ENCODE results near the gene SP7. TPM values are rescaled to one million over a fixed set of nuclear protein-coding genes. Genes with fewer than 3 reads are reported as not detected.
"Not testable (repeated sequence)": the region's sequence is repeated elsewhere in the genome, so short reads cannot be mapped to it uniquely, and the experiment has no call there.

SP7 gene
- total RNA-seq, 1 experiment from 2014 or later, result not detected

DNA sequence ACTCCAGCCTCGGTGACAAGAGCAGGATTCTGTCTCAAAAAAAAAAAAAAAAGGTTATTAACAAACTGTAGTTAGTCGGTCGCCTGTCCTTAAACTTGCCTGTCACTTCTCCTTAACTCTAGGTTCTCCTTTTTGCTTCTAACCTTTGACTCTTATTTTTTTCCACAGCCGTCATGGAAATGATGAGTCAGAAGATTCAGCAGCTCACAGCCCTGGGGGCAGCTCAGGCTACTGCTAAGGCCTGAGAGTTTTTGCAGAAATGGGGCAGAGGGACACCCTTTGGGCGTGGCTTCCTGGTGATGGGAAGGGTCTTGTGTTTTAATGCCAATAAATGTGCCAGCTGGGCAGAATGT, 37.1 kb downstream of the SP7 start:
- DNase-seq (ENCODE audit: low read depth, low spot score), result no peak
- H3K27me3 ChIP-seq (ENCODE audit: control insufficient read depth, insufficient read depth, low read length), result no peaks in the 10 kb centered on the region
- in situ Hi-C loops (cut with HindIII; ENCODE audit: low pct_unique_long_range_greater_than_20kb, low sequenced_read_pairs) (no loop called here), intact Hi-C loops (cut with micrococcal nuclease; ENCODE audit: unreplicated experiment) (no loop called here)
- no peaks in the 10 kb centered on the region for H3K36me3 ChIP-seq (ENCODE audit: control insufficient read depth, insufficient read depth, low read length)
- POLR2A ChIA-PET, result interaction anchor here (0.5 kb wide), 1 partner anchor 168 kb away, joined by 4 read pairs; no protein-coding TSS in a partner anchor
- TF ChIP-seq TCF7L2 (IDR thresholded peaks at IDR 0.05; ENCODE audit: low read depth, low read length), result no peak
- TF ChIP-seq, protein P1, sequence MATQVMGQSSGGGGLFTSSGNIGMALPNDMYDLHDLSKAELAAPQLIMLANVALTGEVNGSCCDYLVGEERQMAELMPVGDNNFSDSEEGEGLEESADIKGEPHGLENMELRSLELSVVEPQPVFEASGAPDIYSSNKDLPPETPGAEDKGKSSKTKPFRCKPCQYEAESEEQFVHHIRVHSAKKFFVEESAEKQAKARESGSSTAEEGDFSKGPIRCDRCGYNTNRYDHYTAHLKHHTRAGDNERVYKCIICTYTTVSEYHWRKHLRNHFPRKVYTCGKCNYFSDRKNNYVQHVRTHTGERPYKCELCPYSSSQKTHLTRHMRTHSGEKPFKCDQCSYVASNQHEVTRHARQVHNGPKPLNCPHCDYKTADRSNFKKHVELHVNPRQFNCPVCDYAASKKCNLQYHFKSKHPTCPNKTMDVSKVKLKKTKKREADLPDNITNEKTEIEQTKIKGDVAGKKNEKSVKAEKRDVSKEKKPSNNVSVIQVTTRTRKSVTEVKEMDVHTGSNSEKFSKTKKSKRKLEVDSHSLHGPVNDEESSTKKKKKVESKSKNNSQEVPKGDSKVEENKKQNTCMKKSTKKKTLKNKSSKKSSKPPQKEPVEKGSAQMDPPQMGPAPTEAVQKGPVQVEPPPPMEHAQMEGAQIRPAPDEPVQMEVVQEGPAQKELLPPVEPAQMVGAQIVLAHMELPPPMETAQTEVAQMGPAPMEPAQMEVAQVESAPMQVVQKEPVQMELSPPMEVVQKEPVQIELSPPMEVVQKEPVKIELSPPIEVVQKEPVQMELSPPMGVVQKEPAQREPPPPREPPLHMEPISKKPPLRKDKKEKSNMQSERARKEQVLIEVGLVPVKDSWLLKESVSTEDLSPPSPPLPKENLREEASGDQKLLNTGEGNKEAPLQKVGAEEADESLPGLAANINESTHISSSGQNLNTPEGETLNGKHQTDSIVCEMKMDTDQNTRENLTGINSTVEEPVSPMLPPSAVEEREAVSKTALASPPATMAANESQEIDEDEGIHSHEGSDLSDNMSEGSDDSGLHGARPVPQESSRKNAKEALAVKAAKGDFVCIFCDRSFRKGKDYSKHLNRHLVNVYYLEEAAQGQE (IDR thresholded peaks at IDR 0.05; ENCODE audit: insufficient read depth in 1 of 2, low read depth in 2 of 2, low read length in 1 of 2), result no peak
- no peak for TF ChIP-seq SIN3A (IDR thresholded peaks at IDR 0.05; ENCODE audit: borderline replicate concordance, insufficient read depth, low read depth, low read length)
- TF ChIP-seq POLR2AphosphoS5 (IDR thresholded peaks at IDR 0.05; ENCODE audit: low read depth, low read length), result no peak
- TF ChIP-seq, protein P2, sequence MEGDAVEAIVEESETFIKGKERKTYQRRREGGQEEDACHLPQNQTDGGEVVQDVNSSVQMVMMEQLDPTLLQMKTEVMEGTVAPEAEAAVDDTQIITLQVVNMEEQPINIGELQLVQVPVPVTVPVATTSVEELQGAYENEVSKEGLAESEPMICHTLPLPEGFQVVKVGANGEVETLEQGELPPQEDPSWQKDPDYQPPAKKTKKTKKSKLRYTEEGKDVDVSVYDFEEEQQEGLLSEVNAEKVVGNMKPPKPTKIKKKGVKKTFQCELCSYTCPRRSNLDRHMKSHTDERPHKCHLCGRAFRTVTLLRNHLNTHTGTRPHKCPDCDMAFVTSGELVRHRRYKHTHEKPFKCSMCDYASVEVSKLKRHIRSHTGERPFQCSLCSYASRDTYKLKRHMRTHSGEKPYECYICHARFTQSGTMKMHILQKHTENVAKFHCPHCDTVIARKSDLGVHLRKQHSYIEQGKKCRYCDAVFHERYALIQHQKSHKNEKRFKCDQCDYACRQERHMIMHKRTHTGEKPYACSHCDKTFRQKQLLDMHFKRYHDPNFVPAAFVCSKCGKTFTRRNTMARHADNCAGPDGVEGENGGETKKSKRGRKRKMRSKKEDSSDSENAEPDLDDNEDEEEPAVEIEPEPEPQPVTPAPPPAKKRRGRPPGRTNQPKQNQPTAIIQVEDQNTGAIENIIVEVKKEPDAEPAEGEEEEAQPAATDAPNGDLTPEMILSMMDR (IDR thresholded peaks at IDR 0.05), result no peak
- H3K4me1 ChIP-seq (ENCODE audit: control insufficient read depth, insufficient read depth, low read length), result peaks cover 50% of the 10 kb centered on the region
- peak overlapping the region; percentile 95 for H3K27ac ChIP-seq (ENCODE audit: low read length)
- peak overlapping the region; percentile 63 to 83 for H3K4me3 ChIP-seq (ENCODE audit: low read depth in 2 of 2, low read length in 2 of 2)
- no peaks in the 10 kb centered on the region for H3K9me3 ChIP-seq (ENCODE audit: control insufficient read depth, insufficient read depth, low read depth, low read length)
- CTCF ChIA-PET, result interaction anchor here (1.1 kb wide), 1 partner anchor 87 kb away, joined by 4 read pairs; no protein-coding TSS in a partner anchor
- peak; percentile 29; the same call in 1 of the 2 replicates for ATAC-seq
- no TSS peak for BruUV-seq (replicated peaks)

DNA sequence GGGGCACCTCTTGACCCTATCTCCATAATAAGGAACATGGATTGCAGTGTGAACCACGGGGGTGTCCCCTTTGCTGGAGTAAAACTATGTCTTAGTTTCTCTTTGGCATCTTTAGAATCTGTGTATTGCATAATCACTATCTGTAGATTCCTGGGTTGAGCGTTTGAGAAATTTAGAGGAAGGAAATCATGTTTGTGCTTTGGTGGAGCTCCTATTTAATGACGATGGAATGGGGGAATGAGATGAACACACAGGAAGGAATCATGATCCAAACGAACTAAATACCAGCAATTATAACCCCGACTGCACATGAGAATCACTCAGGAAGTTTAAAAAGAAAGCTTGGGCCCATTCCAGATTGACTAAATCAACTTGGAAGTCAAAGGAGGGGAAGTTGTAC, 38.0 kb downstream of the SP7 start:
- no peak for TF ChIP-seq POLR2AphosphoS5 (IDR thresholded peaks at IDR 0.05; ENCODE audit: low read depth, low read length)
- no peak for TF ChIP-seq TCF7L2 (IDR thresholded peaks at IDR 0.05; ENCODE audit: low read depth, low read length)
- TF ChIP-seq, protein P2 (IDR thresholded peaks at IDR 0.05), result no peak
- TF ChIP-seq, protein P1 (IDR thresholded peaks at IDR 0.05; ENCODE audit: insufficient read depth in 1 of 2, low read depth in 2 of 2, low read length in 1 of 2), result no peak
- no peak for TF ChIP-seq SIN3A (IDR thresholded peaks at IDR 0.05; ENCODE audit: borderline replicate concordance, insufficient read depth, low read depth, low read length)
- in situ Hi-C loops (cut with HindIII; ENCODE audit: low pct_unique_long_range_greater_than_20kb, low sequenced_read_pairs), result no loop called here
- Histone ChIP-seq H3K4me1 (ENCODE audit: control insufficient read depth, insufficient read depth, low read length) (peaks cover 47% of the 10 kb centered on the region), H3K9me3 (ENCODE audit: control insufficient read depth, insufficient read depth, low read depth, low read length) (no peaks in the 10 kb centered on the region), H3K36me3 (ENCODE audit: control insufficient read depth, insufficient read depth, low read length) (no peaks in the 10 kb centered on the region; the same call in 1 of the 2 replicates), H3K4me3 (ENCODE audit: low read depth in 2 of 2, low read length in 2 of 2) (peak overlapping the region in 1 of 2 experiments; percentile 7; a peak in 1 of 4 replicates), H3K27me3 (ENCODE audit: control insufficient read depth, insufficient read depth, low read length) (no peaks in the 10 kb centered on the region), H3K27ac (ENCODE audit: low read length) (peak overlapping the region; percentile 29; the same call in 1 of the 2 replicates)
- no TSS peak for BruUV-seq (replicated peaks)
- DNase-seq (ENCODE audit: low read depth, low spot score), result no peak
- POLR2A ChIA-PET, result interaction anchor here (0.7 kb wide), 2 partner anchors 22 to 92 kb away, joined by 4 to 5 read pairs; no protein-coding TSS in a partner anchor
- CTCF ChIA-PET, result interaction anchor here (1.2 to 1.3 kb wide), 2 partner anchors 23 to 85 kb away, joined by 3 to 4 read pairs; partner anchors contain the start of gene AAAS
- intact Hi-C loops (cut with micrococcal nuclease; ENCODE audit: unreplicated experiment), result no loop called here
- ATAC-seq, result no peak

DNA sequence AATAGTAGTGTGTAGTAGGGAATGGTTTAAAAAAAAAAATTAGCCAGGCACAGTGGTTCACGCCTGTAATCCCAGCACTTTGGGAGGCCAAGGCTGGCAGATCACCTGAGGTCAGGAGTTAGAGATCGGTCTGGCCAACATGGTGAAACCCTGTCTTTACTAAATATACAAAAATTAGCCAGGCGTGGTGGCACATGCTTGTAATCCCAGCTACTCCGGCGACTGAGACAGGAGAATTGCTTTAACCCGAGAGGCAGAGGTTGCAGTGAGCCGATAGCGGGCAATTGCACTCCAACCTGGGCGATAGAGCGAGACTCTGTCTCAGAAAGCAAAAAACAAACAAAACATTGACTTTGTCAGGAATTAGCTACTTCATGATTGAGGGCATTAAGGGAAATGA, 39.0 kb downstream of the SP7 start:
- DNase-seq (ENCODE audit: low read depth, low spot score); H3K9me3 ChIP-seq (ENCODE audit: control insufficient read depth, insufficient read depth, low read depth, low read length); H3K4me3 ChIP-seq (ENCODE audit: low read depth in 2 of 2, low read length in 2 of 2); ATAC-seq; intact Hi-C loops (cut with micrococcal nuclease; ENCODE audit: unreplicated experiment); H3K27me3 ChIP-seq (ENCODE audit: control insufficient read depth, insufficient read depth, low read length); BruUV-seq (replicated peaks); H3K36me3 ChIP-seq (ENCODE audit: control insufficient read depth, insufficient read depth, low read length); in situ Hi-C loops (cut with HindIII; ENCODE audit: low pct_unique_long_range_greater_than_20kb, low sequenced_read_pairs): not testable (repeated sequence)
- Histone ChIP-seq H3K27ac (ENCODE audit: low read length) (0 out of 2 replicates have a peak overlapping the region, but pooled peaks have one; percentile 95), H3K4me1 (ENCODE audit: control insufficient read depth, insufficient read depth, low read length) (peaks cover 38% of the 10 kb centered on the region)
- CTCF ChIA-PET, result interaction anchor here (1.2 kb wide), 1 partner anchor 24 kb away, joined by 3 read pairs; the partner anchor contains the start of gene AAAS
- POLR2A ChIA-PET, result interaction anchor here (0.5 kb wide), 1 partner anchor 23 kb away, joined by 6 read pairs; no protein-coding TSS in a partner anchor

Data from Panc1 (cell line).